Left lung (tissue), 10 donors: ENCODE results near the gene PREX1. TPM values are rescaled to one million over a fixed set of nuclear protein-coding genes. Genes with fewer than 3 reads are reported as not detected.

Experiments
- ATAC-seq: fragments of 200-7000 bp; cut with Tn5 transposase; one replicate; pipeline ENCODE4 v1.9.1; 2020; ENCODE audit warnings: moderate library complexity
- DNase-seq, 4 donors: peaks; one replicate each; pipeline ENCODE4 v3.0.0-alpha.2; 2013 to 2020
- H3K27ac ChIP-seq, 2 donors: fragments of 200-600 bp; sonication (generic) in 1 of 2; one replicate each; pipeline versions ENCODE4 v1.5.0 to v1.8.0; 2020 to 2021
- H3K27me3 ChIP-seq, 2 donors: fragments of 200-600 bp; sonication (generic) in 1 of 2; one replicate each; pipeline versions ENCODE4 v1.5.0 to v1.8.0; 2020 to 2021
- H3K36me3 ChIP-seq, 2 donors: fragments of 200-600 bp; sonication (generic) in 1 of 2; one replicate each; pipeline versions ENCODE4 v1.5.0 to v1.8.0; 2020 to 2021
- H3K4me1 ChIP-seq, 2 donors: fragments of 200-600 bp; one replicate each; pipeline ENCODE4 v1.8.0; 2021
- H3K4me3 ChIP-seq, 2 donors: fragments of 200-600 bp; sonication (generic) in 1 of 2; one replicate each; pipeline versions ENCODE4 v1.5.0 to v1.8.0; 2020 to 2021; ENCODE audit warnings: mild to moderate bottlenecking in 1 of 2
- H3K9me3 ChIP-seq, 2 donors: fragments of 200-600 bp; sonication (generic) in 1 of 2; one replicate each; pipeline versions ENCODE4 v1.5.0 to v1.8.0; 2020 to 2021
- intact Hi-C, 2 donors: fragments of 100-400 bp; cut with DNase I; formaldehyde crosslinking; loops; one replicate each; pipeline versions ENCODE4 v1.11.2 to v1.14.2; 2022
- polyA plus RNA-seq, 6 donors: library from polyadenylated mRNA; unstranded; fragments of 120-200 nt; gene quantifications; one replicate each; pipeline ENCODE4 v1.2.1, GENCODE V29; 2013; ENCODE audit not compliant: insufficient read length in 6 of 6
- total RNA-seq, 2 donors: library from RNA; stranded (reverse); fragmentation: NEBNext Ultra II Directional; extraction: Animal tissue kit (Norgen Biotek cat#: 25700); gene quantifications; one replicate each; pipeline ENCODE4 v1.2.1, GENCODE V29; 2021
- TF ChIP-seq, protein P1 (sequence below), 2 donors: fragments of 200-600 bp; sonication (generic) in 1 of 2; IDR thresholded peaks; one replicate each; pipeline versions ENCODE4 v1.5.0 to v1.8.0; 2021; ENCODE audit warnings: antibody characterized with exemption in 2 of 2
- donor health status: DM: no; HTN: yes; CAD: no.
- donor health status: DM: no; HTN: no; CAD: no.

Gene PREX1
- total and polyA plus RNA-seq, 8 donors: 20.3 to 111 (median 26.1) TPM

GRCh38 chr20:48620154-48620506, 207.7 kb downstream of the PREX1 start:
- H3K27me3 ChIP-seq: peaks cover 0 to 10% of the 10 kb centered on the region in 2 donors
- TF ChIP-seq, protein P1, sequence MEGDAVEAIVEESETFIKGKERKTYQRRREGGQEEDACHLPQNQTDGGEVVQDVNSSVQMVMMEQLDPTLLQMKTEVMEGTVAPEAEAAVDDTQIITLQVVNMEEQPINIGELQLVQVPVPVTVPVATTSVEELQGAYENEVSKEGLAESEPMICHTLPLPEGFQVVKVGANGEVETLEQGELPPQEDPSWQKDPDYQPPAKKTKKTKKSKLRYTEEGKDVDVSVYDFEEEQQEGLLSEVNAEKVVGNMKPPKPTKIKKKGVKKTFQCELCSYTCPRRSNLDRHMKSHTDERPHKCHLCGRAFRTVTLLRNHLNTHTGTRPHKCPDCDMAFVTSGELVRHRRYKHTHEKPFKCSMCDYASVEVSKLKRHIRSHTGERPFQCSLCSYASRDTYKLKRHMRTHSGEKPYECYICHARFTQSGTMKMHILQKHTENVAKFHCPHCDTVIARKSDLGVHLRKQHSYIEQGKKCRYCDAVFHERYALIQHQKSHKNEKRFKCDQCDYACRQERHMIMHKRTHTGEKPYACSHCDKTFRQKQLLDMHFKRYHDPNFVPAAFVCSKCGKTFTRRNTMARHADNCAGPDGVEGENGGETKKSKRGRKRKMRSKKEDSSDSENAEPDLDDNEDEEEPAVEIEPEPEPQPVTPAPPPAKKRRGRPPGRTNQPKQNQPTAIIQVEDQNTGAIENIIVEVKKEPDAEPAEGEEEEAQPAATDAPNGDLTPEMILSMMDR (IDR thresholded peaks at IDR 0.05): no peak
- H3K4me1 ChIP-seq: peaks cover 3 to 20% of the 10 kb centered on the region in 2 donors
- H3K27ac ChIP-seq: no peak overlapping the region
- DNase-seq (peak in 1 of 4 donors; percentile 11), ATAC-seq (no peak)
- peaks cover 0 to 29% of the 10 kb centered on the region in 2 donors for H3K36me3 ChIP-seq
- intact Hi-C loops: loop anchor here in 1 of 2 donors (5.0 kb wide), 1 partner anchor 958 kb away; no protein-coding TSS in a partner anchor
- H3K4me3 ChIP-seq: no peak overlapping the region
- no peaks in the 10 kb centered on the region for H3K9me3 ChIP-seq

GRCh38 chr20:48619126-48620101, 208.4 kb downstream of the PREX1 start:
- intact Hi-C loops: loop anchor here in 1 of 2 donors (5.0 kb wide), 1 partner anchor 957 kb away; no protein-coding TSS in a partner anchor
- Histone ChIP-seq H3K36me3 (peaks cover 0 to 22% of the 10 kb centered on the region in 2 donors), H3K4me1 (peaks cover 3 to 20% of the 10 kb centered on the region in 2 donors), H3K27me3 (peaks cover 0 to 10% of the 10 kb centered on the region in 2 donors), H3K4me3 (no peak overlapping the region), H3K27ac (no peak overlapping the region), H3K9me3 (no peaks in the 10 kb centered on the region)
- peak in 1 of 4 donors; percentile 61 for DNase-seq
- TF ChIP-seq, protein P1 (IDR thresholded peaks at IDR 0.05): no peak
- no peak for ATAC-seq

DNA sequence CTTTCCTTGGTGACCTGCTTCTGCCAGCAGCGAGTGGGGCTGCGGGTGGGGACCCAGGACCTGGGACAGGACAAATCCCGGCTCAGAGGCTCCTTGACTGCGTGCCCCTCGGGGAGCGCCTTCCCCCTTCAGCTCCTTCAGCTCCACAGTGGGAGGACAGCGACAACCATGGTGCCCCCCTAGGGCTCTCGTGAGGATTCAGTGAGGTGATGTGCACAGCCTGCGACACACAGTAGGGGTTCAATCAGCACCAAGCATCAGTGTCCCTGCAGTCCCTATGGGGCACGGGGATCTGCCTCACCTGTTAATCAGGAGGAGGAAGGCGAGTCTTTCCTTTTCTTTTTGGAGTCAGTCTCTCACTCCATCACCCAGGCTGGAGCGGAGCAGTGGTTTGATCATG, 209.2 kb downstream of the PREX1 start:
- DNase-seq (peak in 1 of 4 donors; percentile 61), ATAC-seq (no peak)
- H3K4me1 ChIP-seq: peaks cover 3 to 20% of the 10 kb centered on the region in 2 donors
- no peak overlapping the region for H3K27ac ChIP-seq
- no peaks in the 10 kb centered on the region for H3K9me3 ChIP-seq
- peaks cover 0 to 10% of the 10 kb centered on the region in 2 donors for H3K27me3 ChIP-seq
- TF ChIP-seq, protein P1 (IDR thresholded peaks at IDR 0.05): no peak
- intact Hi-C loops: no loop called here
- H3K4me3 ChIP-seq: no peak overlapping the region
- peaks cover 0 to 14% of the 10 kb centered on the region in 2 donors for H3K36me3 ChIP-seq

DNA sequence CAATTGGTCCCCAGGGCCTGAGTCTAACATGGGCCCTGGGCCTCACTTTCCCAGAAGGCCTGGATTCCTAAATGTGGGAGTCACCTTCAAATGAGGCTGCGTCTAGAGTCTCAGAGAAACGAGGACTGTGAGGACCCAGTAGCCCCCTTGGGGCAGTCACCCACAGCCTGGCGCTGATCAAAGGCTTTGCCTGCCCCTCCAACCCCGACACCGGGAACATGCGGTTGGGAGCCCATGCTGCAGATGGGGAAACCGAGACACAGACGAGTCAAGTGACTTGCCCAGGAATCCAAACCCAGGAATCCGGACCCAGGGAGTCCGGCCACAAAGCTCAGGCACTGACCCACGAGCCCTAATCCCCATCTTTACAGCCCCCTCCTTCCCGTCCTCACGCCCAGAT, 209.7 kb downstream of the PREX1 start:
- DNase-seq (peak in 1 of 4 donors; percentile 66), ATAC-seq (no peak)
- Histone ChIP-seq H3K9me3 (no peaks in the 10 kb centered on the region), H3K27ac (no peak overlapping the region), H3K27me3 (peaks cover 0 to 10% of the 10 kb centered on the region in 2 donors), H3K4me3 (no peak overlapping the region), H3K4me1 (peaks cover 3 to 20% of the 10 kb centered on the region in 2 donors), H3K36me3 (peaks cover 0 to 8% of the 10 kb centered on the region in 2 donors)
- intact Hi-C loops: no loop called here
- TF ChIP-seq, protein P1 (IDR thresholded peaks at IDR 0.05): no peak

DNA sequence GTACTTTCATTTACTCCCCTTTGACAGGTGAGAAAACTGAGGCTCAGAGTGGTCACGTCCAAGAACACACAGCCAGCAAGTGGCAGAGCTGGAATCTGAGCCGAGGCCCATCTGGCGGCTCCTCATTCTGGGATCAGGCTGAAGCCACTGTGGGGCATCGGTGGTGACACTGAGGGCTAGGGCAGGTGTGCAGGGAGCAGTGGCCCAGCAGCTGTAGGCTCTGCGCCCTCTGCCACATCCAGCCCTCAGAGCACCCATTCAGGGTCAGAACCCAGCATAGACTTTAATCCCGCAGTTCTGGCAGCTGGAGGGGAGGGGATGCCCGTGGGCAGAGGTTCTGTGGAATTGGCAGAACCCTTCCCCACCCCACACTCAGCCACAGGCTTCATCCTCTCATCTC, 210.3 kb downstream of the PREX1 start:
- peak in 1 of 4 donors; percentile 54 for DNase-seq
- ATAC-seq: no peak

More for the DNA sequence above, 210.3 kb downstream of the PREX1 start:
- Histone ChIP-seq H3K36me3 (peaks cover 0 to 4% of the 10 kb centered on the region in 2 donors), H3K4me1 (peaks cover 3 to 20% of the 10 kb centered on the region in 2 donors), H3K27me3 (peaks cover 0 to 10% of the 10 kb centered on the region in 2 donors), H3K9me3 (no peaks in the 10 kb centered on the region), H3K4me3 (no peak overlapping the region), H3K27ac (no peak overlapping the region)
- TF ChIP-seq, protein P1 (IDR thresholded peaks at IDR 0.05): no peak
- intact Hi-C loops: no loop called here
